HG03066 (cell line): Measurements from ENCODE around the gene ACAP3.
"Not testable (repeated sequence)": the region's sequence is repeated elsewhere in the genome, so short reads cannot be mapped to it uniquely, and the experiment has no call there.

Experiments
- ATAC-seq: cut with Tn5 transposase; IDR thresholded peaks from one replicate; pipeline ENCODE4 v1.9.1; 2021; ENCODE audit warnings: low read depth; ENCODE audit not compliant: unreplicated experiment

Gene ACAP3

GRCh38 chr1:1248009-1248913, 59.5 kb downstream of the ACAP3 start:
- ATAC-seq, result not testable (repeated sequence)

DNA sequence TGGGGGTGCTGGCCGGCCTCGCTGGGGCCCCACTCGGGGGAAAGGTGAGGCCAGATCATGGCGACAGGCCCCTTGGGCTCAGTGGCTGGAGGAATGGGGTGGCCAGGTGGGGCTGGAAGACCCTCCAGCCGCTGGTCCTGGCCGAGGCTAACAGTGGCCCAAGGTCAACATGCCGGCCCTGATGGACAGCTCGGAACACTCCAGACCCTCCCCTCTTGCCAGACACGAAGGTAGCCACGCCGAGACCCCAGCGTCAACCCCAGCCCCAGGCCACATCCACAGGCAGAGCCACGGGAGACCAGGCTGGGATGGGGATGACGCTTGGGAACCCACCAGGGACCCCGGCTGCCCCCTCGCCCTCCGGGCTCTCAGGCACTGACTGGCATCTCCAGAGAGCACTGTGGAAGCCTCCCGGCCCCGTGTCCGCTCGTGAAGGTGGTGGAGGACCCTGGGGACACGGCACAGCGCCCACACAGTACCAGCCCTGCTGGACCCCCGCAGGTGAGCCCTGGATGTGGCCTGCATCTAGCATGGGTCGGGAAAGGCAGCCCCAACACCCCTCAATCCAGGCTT, 60.3 kb downstream of the ACAP3 start:
- no peak for ATAC-seq

- no peak for ATAC-seq
Measured at GRCh38 chr1:1246577-1247340, 61.0 kb downstream of the ACAP3 start, which contains the start of gene C1QTNF12. C1QTNF12 (minus strand) TSS chr1:1246722; CDS start chr1:1246690, 32 bp downstream.

GRCh38 chr1:1245817-1246576, 61.7 kb downstream of the ACAP3 start:
- no peak for ATAC-seq

DNA sequence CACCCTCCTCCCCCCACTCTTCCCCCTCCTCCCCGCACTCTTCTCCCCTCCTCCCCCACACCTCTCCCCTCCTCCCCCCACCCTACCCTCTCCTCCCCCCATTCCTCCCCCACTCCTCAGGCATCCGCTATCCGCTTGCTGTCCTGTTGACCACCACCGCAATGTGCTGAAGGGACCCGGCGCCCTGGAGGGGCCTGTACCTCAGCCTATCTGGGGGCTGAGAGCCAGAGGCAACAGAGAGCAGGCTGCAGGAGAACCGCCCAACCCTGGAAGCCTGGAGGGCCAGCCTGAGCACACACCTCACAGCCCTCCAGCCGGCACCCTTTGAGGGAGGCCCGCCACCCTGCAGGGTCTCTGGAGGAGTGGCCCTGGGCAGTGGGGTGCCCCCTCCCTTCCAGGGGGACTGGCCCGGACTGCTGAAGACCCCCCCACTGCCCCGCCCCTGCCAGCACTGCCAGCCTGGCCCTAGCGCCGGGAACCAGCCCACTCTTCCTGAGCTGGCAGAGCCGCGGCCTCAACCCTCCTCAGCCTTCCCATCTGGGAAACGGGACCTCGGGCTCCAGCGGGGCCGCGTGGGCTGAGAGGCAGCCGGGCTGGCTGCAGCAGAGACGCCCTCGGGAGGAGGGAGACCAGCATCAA, 62.4 kb downstream of the ACAP3 start:
- ATAC-seq, result no peak

GRCh38 chr1:1244192-1244811, 63.4 kb downstream of the ACAP3 start:
- no peak for ATAC-seq

- no peak for ATAC-seq
Measured at GRCh38 chr1:1243807-1244191, 63.9 kb downstream of the ACAP3 start.

GRCh38 chr1:1243266-1243660, 64.5 kb downstream of the ACAP3 start:
- ATAC-seq, result no peak

GRCh38 chr1:1242461-1243265, 65.1 kb downstream of the ACAP3 start:
- no peak for ATAC-seq
